HuH-7.5 (cell line): ENCODE measurements around the gene C1QTNF6.

Experiments
- DNase-seq: peaks from one replicate; pipeline ENCODE4 v3.0.0; 2011; ENCODE audit warnings: low spot score

Gene C1QTNF6

DNA sequence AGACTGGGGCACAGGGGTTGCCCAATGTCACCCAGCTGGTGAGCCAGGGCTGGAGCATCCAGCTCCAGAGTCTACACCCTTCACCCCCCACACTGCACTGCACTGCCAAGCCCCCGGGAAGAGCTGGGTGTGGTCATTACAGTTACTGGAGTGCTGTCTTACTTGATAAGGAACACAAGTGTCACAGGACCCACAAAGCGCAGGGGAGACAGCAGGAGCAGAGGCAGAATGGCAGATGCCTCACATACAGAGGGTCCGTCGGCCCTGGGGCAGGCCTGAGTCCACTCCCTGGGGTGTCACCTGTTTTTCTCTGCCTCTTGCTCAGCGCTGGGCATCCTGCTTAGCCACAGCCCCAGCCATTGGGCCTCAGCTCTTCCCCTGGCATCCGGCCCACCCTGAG, 46.1 kb downstream of the C1QTNF6 start:
- no peak for DNase-seq

DNA sequence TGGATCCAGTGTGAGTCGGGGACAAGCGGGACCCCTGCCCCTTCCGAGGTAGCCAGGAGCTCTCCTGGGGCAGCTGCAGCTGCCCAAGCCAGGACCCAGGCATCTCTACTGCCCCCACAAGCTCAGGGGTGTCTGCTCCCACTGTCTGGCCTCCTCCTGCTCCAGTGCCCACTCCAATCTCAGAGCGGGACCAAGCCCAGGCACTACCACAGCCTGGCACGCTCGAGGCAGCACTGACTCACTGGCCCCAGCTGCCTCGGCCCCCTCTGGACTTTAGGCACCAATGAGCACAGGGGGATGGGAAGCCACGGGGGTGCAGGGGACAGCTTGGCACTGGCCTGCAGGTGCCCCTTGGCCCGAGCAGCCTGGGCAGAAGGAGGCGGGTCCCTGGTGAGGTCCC, 46.6 kb downstream of the C1QTNF6 start:
- no peak for DNase-seq

DNA sequence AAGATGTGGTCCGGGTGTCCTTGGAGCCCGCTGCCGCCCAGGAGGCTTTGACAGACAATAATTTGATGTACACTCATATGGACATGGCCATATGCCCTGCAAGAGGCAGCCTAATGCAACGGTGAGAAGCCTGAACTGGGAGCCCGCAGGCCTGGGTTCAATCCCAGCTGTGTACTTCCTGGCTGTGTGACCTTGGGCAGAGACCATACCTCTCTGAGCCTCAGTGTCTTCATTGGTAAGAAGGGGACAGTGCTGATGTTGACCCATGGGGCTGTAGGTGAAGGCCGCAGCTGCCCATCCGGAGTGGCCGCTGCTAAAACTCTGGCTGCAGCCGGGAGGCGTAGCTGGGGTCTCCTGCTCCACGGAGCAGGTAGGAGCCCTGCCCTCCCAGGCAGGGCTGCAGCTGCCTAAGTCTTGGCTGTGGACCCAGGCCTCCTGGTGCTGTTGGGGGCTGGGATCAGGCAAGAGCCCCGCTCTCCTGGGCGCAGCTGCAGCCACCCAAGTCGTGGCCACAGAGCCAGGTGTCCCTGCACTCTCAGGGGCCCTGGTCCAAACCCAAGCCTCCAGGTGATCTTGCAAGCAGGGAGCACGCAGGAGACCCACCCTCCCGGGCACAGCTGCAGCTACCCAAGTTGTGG, 47.2 kb downstream of the C1QTNF6 start:
- no peak for DNase-seq

DNA sequence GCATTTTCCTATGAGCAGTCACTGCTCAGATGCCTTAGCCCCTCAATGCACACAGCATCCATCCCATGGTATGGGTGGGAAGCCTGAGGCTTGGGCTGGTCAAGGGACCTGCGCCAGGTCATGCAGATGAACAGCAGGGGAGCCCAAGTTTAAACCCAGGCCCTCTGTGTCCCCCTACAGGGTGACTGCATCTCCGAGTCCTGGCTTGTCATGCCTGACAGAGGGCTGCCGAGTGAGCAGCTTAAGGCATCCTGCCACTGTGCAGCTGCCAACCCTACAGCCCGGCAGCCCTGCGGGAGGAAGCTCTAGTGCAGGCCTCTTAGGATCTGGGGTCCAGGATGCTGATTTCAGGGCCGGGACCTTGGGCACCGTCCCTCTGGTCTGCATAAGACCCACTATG, 48.3 kb downstream of the C1QTNF6 start:
- DNase-seq: no peak

DNA sequence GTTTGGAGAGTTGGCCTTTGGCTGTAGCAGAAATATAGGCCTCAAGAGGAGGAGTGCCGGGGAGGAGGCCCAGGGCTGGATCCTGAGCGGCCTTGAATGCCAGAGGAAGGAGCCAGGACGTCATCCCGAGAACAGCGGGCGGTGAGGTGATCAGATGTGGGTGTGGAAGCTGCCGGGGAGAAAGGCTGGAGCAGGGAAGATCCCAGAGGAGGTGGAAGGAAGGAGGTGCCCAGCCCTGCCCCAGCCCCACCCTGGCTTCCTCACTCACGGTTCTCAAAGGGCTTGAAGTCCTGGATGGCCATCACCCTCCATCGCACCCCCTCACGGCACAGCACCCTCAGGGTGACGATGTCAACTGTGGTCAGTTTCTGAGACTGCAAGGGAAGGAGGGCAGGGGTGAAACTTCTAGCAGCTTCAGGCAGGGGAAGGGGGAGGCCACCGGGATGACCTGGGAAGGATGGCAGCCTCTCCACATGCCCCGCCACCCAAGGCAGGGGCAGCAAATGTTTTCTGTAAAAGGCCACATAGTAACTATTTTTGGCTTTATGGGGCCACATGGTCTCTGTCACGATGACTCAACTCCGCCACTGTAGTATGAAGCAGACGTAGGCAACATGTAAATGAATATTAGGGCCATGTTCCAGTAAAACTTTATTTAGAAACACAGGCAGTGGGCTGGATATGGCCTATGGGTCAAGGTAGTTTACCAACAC, 49.0 kb downstream of the C1QTNF6 start:
- DNase-seq: no peak

DNA sequence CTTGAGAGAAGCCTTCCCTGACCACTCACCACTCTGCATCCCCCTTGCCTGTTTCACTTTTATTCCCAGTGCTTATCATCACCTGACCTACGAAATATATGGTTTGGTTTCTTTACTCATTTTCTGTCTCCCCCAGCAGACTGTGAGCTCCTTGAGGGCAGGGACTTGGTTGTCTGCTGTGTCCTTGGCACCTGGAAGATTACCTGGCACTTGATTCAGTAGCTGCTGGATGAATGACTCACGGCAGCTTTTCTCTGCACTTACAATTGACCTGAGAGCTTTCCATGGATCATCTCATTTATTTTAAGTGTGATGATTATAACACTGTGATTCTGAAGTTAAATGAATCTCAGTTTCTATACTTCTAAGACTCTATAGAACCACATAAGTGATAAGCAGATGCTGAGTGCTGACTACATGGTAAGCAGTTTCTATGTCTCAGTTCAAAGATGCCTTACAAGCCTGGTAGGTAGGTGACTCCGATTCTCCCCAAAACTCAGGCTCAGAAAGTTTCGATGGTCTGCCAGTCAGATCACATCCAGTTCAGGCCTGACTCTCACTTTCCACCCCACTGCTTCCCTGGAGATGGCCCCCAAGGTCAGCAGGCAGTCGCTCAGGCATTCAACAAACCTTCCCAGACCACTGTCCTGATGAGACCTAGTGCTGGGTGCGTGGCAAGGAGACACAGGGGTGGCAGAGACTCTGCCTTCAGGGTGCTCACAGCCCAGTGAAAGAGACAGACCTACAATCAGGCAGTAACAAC, 50.0 kb downstream of the C1QTNF6 start:
- no peak for DNase-seq

DNA sequence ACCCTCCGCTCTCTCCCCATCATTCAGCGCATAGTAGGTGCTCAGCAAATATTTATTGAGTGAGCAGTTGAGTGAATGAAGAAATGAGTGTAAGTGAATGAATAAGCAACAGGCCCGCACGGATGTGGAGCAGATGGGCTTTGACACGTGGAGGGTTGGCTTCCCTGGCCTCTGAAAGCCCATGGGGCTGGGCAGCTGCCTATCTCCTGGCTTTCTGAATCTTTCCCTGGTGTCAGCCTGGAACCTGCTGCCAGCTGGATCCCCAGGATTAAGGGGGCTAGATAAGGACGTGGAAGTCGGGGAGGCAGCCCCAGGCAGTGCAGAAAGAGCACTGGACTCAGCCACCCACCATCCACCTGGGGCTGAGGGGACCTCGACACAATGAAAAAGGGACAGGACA, 50.9 kb downstream of the C1QTNF6 start:
- DNase-seq: no peak

DNA sequence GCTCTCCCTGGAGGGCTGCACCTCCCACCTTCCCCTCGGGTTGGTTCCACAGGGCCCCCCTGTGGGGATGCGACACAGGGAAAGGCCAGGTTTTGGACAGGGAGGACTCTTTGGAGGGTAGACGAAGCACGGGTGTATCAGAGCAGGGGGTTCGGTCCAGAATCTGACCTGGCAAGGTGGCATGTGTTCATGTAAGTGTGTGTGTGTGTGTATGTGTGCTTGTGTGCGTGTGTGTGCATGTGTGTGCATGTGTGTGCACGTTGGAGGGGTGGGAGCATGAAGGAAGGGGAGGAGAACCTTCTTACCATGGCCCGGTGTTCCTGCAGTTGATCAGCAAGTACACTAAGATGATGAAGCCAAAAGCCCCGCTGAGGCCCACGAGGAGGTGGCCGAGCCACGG, 53.0 kb downstream of the C1QTNF6 start:
- no peak for DNase-seq

DNA sequence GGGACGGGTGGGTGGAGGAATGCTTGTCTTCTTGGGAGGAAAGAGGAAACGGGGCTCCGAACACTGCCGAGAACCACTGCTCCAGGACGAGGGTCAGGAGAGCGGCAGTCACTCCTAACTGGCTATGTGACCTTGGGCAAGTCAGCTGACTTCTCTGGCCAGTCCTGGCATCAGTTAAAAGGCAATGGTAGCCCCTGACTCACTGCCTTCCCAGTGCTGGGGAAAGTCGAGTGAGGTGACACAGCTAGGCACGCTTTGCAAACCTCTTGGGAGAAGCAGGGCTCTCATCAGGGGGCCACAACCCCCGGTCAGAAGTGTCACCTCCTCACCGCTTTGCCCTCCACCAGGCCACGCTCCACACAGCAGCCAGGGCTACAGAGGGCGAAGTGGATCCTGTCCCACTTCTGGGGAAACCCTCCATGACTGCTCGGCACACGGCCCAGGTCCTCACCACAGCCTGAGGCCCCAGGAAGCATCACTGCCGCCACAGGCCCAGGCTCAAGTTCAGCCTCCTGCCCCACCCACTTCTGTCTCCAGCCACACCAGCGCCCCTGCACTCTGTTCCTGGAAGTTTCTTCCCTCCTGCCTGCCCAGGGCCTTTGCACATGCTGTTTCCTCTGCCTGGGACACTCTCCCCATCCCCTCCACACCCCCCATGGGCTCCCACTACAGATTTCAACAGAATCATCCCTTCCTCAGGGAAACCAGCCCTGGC, 54.6 kb downstream of the C1QTNF6 start:
- no peak for DNase-seq

DNA sequence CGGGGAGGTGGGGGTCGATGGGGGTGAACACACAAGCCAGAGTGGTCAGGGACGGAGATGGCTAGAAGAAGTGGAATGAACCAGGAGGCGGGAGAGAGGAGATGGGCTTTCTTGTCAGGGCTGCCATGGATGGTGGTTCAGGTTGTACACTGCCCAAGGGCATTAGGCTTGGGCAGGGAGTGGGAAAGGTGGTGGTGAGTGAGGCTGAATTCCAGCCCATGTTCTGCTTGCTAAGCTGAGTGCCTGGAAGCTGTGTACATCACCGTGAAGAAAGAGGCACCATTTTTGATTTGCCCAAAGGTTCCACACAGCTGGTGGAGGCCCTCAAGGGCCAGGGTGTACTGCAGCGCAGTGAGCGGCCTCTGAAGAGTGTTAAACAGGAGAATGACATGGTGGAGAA, 55.3 kb downstream of the C1QTNF6 start:
- DNase-seq: no peak
